GM20431 (cell line): ENCODE data around the gene GABRB3.

Source experiments
- in situ Hi-C: fragments of 300-500 bp; cut with MseI, MboI; formaldehyde crosslinking; loops from one replicate; pipeline ENCODE4 v1.15.0; 2020; ENCODE audit warnings: low sequenced_read_pairs; ENCODE audit not compliant: unreplicated experiment

Gene GABRB3

DNA sequence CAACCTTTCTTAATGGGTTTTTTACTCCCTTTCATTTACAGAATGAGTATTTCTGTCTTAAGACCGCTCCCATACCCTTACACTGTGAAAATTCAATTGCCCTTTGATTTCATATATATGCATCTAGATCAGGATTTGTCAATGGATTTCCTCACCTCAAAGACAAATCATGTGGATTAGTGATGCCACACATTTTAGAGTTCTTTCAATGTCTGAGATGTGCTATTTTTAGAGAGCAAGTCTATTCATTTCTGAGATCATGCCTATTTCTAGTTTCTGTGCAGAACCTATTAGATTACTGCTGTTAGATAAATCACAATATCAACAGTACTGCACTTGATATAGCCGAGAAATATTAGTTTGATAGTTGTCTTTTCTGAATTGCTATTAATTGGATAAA is 137.3 kb downstream of the GABRB3 start:
- in situ Hi-C loops = no loop called here

- in situ Hi-C loops = no loop called here
Observed at GRCh38 chr15:26635105-26635504, 137.8 kb downstream of the GABRB3 start.

- in situ Hi-C loops = no loop called here
Observed at GRCh38 chr15:26634319-26634718, 138.5 kb downstream of the GABRB3 start.

DNA sequence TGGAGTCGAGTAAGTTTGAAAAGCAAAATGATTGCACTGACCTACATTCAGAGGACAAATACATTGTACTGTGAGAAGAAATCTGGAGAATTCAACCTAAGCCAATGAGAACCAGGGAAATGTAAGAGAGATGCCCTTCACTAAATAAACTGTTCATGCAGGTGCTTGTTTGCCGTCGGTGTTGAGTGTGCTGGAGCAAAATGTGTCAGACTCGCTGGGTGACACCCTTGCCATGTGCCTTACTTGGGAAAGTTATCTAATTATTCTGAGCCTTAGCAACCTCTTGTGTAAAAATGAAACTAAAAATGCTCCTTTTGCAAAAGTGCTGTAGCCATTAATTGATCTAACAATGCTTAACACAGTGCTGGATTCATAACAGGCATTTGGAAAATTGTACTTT is 140.4 kb downstream of the GABRB3 start:
- in situ Hi-C loops = no loop called here

GRCh38 chr15:26631894-26632293 is 141.0 kb downstream of the GABRB3 start:
- in situ Hi-C loops = no loop called here

- in situ Hi-C loops = no loop called here
Observed at GRCh38 chr15:26630857-26631256, 142.0 kb downstream of the GABRB3 start.

GRCh38 chr15:26628879-26629529 is 143.9 kb downstream of the GABRB3 start:
- in situ Hi-C loops = no loop called here

DNA sequence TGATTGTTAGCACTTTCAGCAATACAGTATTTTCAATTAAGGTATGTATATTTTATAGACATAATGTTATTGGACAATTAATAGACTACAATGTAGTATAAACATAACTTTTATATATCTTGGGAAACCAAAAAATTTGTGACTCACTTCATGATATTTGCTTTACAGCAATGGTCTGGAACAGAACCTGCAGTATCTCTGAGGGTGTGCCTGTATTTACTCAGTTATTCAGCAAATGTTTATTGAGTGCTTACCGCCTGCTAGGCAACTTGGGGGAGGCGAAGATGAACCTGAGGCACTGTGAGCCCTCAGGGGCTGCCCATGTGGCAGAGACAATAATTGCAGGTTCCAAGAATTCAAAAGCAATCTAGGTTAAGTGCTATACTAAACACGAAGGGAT is 144.8 kb downstream of the GABRB3 start:
- in situ Hi-C loops = no loop called here

GRCh38 chr15:26624128-26624527 is 148.7 kb downstream of the GABRB3 start:
- in situ Hi-C loops = no loop called here

DNA sequence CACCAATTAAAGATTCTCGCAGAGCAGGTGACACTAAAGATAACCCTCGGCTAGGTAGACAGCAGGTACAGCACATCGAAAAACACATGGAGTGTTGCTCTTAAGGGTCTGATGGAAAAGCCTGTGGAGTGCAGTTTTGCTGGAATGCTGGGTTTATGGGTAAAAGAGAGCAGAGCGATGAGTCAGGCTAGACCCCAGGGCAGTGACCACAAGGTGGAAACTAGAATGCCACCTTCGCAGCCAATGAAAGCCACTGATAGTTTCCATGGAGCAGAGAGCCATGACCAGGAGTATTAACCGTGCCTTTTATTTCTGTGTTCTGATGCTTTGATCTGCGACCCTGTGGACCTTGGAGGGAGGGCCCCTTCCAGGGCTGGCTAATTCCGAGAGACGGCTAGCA is 149.8 kb downstream of the GABRB3 start:
- in situ Hi-C loops = no loop called here

GRCh38 chr15:26621816-26622215 is 151.1 kb downstream of the GABRB3 start:
- in situ Hi-C loops = no loop called here

DNA sequence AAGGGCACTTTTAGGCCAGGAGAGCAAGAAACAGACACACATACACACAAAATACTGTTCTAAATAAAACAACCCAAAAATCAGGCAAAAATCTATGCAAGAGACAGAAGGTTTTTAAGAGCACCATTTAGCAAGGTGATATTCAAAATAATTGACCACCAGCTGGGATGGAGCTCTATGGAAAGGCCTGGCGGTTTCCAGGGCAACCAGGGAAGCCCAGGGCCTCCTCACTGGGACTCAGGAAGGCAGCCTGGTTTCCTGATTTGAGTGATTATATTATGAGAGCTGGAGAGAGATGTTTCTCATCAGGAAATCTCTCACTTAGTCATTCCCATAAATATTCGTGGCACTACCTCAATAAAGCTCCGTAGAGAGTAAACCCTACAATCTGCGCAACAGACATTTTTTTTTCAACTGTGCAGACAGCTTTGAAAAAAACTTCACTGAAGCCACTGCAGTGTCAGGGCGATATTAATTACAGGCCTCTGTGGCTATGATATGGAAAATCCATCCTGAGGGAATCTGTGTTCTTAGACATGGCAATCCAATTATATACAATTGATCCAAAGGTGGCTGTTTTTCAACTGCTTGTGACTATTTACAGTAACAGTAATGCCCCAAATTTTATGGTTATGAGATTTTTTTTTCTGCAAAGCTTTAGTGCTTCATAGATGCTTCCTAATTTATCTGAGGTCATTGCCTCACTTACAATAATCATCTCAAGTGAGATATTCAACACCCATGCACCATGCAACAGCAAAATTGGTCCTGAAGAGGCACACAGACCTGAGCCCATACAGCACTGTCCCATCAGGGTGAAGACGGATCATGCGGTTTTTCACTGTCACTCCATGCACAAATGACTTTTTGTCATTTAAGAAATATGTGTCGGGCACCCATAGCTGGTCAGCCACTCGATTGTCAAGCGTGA is 152.1 kb downstream of the GABRB3 start:
- in situ Hi-C loops = no loop called here

GRCh38 chr15:26615927-26616302 is 157.0 kb downstream of the GABRB3 start:
- in situ Hi-C loops = no loop called here

DNA sequence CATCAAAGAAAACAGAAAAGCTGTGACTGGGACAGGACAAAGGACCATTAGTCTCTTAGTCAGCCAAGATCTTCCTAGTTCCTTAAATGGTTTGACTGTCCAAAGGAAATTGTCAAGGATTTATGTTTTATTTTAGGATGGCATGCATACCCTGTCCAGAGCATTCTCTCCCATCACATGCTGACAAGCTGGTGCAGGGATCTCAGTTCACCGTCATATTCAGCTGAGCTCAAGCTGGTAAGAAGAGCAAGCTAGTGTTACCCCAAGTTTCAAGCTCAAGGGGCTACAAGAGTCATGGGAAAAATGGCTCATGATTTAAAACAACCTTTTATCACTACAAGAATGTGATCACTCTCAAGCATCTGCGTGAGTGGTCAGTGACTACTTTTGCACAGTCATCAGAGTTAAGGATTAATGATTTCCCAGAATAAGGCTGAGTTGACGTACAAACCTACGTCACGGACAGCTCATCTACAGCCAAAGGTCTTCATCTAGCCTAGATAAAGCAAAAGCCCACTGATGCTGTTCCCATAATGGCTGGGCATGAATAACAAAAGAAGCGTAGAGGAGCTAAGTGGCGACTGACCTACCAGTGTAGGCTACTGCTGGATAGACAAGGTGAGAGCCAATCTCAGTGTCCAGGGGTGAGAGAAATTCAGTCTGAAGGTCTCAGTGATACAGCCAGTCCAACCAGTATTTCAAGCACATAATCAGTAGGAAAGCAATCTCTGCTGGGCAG is 157.5 kb downstream of the GABRB3 start:
- in situ Hi-C loops = no loop called here

GRCh38 chr15:26614734-26615133 is 158.1 kb downstream of the GABRB3 start:
- in situ Hi-C loops = no loop called here

- in situ Hi-C loops = no loop called here
Observed at GRCh38 chr15:26598704-26599103, 174.2 kb downstream of the GABRB3 start.

GRCh38 chr15:26595611-26596010 is 177.3 kb downstream of the GABRB3 start:
- in situ Hi-C loops = no loop called here

DNA sequence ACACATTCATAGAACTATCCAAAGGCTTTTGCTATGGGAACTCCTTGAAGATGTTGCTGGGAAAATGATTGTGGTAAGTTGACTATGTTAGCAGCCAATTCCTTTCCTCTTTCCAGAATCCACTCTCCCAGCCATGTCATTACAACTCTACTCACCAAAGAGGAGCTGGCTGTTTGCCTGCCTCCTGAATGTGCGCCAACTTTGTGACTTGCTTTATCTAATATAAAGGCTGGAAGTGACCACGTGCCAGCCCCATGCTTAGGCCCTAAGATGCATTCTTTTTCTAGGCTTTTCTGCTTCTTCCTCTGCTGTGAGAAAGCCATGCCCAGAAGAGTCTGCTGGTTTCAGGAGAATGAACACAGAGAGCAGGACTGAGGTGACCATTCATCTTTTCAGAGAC is 182.2 kb downstream of the GABRB3 start:
- in situ Hi-C loops = no loop called here

GRCh38 chr15:26582840-26583239 is 190.0 kb downstream of the GABRB3 start:
- in situ Hi-C loops = no loop called here

DNA sequence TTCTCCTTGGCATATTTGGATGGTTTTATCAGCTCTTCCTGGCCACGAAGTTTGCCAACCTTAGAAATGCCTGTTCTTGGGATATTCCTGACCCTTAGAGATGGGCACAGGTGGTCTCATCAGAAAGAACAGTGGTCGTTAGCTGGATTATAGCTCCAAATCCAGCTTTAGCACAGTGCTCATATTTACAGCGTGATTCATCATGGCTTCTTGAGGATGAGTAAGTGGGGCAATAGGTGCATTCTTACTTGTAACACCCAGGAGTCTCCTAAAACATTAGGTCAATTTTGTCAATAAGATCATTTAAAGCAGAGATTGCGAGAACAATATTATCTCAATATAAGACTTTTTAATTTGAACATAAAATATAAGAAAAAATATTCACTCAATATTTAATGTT is 191.9 kb downstream of the GABRB3 start:
- in situ Hi-C loops = no loop called here
